Osteocyte (in vitro differentiated cells): ENCODE results near the gene SNF8. TPM values are rescaled to one million over a fixed set of nuclear protein-coding genes. Genes with fewer than 3 reads are reported as not detected.

Experiments
- DNase-seq: peaks from one replicate; pipeline ENCODE4 v3.0.0; 2021; ENCODE audit warnings: mixed read lengths; ENCODE audit not compliant: unreplicated experiment; ENCODE audit errors: extremely low spot score
- H3K27ac Mint-ChIP-seq: one replicate; pipeline ENCODE4 v1.8.0; 2021; ENCODE audit warnings: mild to moderate bottlenecking, mixed read lengths; ENCODE audit not compliant: unreplicated experiment
- H3K27me3 Mint-ChIP-seq: one replicate; pipeline ENCODE4 v1.8.0; 2021; ENCODE audit warnings: mixed read lengths; ENCODE audit not compliant: unreplicated experiment
- H3K36me3 Mint-ChIP-seq: one replicate; pipeline ENCODE4 v1.8.0; 2021; ENCODE audit warnings: mixed read lengths; ENCODE audit not compliant: unreplicated experiment
- H3K4me1 Mint-ChIP-seq: one replicate; pipeline ENCODE4 v1.8.0; 2021; ENCODE audit warnings: mixed read lengths; ENCODE audit not compliant: unreplicated experiment
- H3K4me3 Mint-ChIP-seq: one replicate; pipeline ENCODE4 v1.8.0; 2021; ENCODE audit warnings: mild to moderate bottlenecking, moderate library complexity, mixed read lengths; ENCODE audit not compliant: unreplicated experiment
- H3K9me3 Mint-ChIP-seq: one replicate; pipeline ENCODE4 v1.8.0; 2021; ENCODE audit warnings: mixed read lengths; ENCODE audit not compliant: unreplicated experiment
- total RNA-seq: library from RNA; stranded (reverse); gene quantifications from 2 replicates; pipeline ENCODE4 v1.2.1, GENCODE V29; 2021
- TF ChIP-seq, protein P1 (sequence below): fragments of 200-600 bp; sonication (generic); IDR thresholded peaks from 2 replicates; pipeline ENCODE4 v1.5.0; 2021; ENCODE audit warnings: antibody characterized with exemption, mild to moderate bottlenecking, moderate library complexity

The SNF8 gene
- total RNA-seq, 1 donor from 2014 or later = 125 TPM

DNA sequence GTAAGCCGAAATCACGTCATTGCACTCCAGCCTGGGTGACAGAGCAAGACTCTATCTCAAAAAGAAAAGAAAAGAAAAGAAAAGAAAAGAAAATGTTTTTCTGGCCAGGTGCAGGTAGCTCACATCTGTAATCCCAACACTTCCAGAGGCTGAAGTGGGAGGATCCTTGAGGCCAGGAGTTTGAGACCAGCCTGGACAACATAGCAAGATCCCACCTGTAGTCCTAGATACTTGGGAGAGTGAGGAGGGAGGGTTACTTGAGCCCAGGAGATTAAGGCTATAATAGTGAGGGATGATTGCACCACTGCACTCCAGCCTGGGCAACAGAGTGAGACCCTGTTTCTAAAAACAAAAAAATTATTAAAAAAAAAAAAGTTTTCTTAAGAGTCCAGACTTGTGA, 54.6 kb downstream of the SNF8 start:
- DNase-seq = no peak
- no peaks in the 10 kb centered on the region for H3K36me3 Mint-ChIP-seq
- H3K27me3 Mint-ChIP-seq = no peaks in the 10 kb centered on the region
- peaks cover 20% of the 10 kb centered on the region for H3K4me1 Mint-ChIP-seq
- no peak overlapping the region for H3K4me3 Mint-ChIP-seq
- TF ChIP-seq, protein P1, sequence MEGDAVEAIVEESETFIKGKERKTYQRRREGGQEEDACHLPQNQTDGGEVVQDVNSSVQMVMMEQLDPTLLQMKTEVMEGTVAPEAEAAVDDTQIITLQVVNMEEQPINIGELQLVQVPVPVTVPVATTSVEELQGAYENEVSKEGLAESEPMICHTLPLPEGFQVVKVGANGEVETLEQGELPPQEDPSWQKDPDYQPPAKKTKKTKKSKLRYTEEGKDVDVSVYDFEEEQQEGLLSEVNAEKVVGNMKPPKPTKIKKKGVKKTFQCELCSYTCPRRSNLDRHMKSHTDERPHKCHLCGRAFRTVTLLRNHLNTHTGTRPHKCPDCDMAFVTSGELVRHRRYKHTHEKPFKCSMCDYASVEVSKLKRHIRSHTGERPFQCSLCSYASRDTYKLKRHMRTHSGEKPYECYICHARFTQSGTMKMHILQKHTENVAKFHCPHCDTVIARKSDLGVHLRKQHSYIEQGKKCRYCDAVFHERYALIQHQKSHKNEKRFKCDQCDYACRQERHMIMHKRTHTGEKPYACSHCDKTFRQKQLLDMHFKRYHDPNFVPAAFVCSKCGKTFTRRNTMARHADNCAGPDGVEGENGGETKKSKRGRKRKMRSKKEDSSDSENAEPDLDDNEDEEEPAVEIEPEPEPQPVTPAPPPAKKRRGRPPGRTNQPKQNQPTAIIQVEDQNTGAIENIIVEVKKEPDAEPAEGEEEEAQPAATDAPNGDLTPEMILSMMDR = no peak
- no peak overlapping the region for H3K27ac Mint-ChIP-seq
- H3K9me3 Mint-ChIP-seq = no peaks in the 10 kb centered on the region

DNA sequence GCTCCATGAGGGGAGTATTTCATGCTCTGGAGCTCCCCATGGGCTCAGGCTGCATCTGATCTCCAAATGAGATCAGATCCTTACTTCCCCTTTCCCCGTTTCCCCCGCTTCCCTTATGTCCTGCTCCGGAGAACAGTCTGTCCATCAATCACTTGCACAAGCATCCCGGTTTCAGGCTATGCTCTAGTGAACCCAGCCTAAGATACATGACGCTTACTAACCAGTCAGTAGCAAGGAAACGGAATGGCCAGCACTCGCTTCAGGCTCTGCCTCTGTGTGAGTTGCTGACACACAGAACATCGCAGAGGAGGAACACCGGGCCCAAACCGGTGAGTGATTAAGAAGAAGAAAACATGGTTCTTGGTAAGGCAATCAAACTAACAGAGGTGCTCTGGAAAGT, 61.5 kb downstream of the SNF8 start:
- no peak for DNase-seq
- TF ChIP-seq, protein P1 = no peak
- Mint-ChIP-seq H3K27ac (no peak overlapping the region), H3K4me3 (no peak overlapping the region), H3K36me3 (no peaks in the 10 kb centered on the region), H3K4me1 (peaks cover 4% of the 10 kb centered on the region), H3K27me3 (no peaks in the 10 kb centered on the region), H3K9me3 (no peaks in the 10 kb centered on the region)

DNA sequence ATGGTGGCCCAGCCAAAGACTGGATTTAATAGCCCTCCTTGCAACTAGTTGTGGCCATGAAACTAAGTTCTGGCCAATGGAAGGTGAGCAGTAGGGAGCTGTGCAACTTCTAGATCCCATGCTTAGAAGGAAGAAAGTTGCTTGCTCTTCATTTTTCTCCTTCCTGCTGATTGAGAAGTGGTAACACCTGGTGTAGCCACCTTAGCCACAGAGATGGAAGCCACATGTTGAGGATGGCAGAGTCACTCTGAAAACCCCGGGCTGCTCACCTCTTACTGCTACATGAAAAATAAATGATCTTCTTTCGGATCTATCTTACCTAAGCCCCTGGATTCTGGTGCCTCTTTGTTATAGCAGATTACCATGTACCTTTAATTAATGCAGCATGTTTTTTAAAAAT, 62.4 kb downstream of the SNF8 start:
- DNase-seq = no peak
- no peak overlapping the region for H3K4me3 Mint-ChIP-seq
- TF ChIP-seq, protein P1 = no peak
- peaks cover 2% of the 10 kb centered on the region for H3K27me3 Mint-ChIP-seq
- peaks cover 4% of the 10 kb centered on the region for H3K4me1 Mint-ChIP-seq
- H3K27ac Mint-ChIP-seq = no peak overlapping the region
- H3K9me3 Mint-ChIP-seq = no peaks in the 10 kb centered on the region
- no peaks in the 10 kb centered on the region for H3K36me3 Mint-ChIP-seq

Other genes with a start within 250 kb of the SNF8 start
- not detected in 2 replicates for gene PRAC1, start 222.3 kb downstream of the SNF8 start, total RNA-seq
- gene PRAC2, start 221.7 kb downstream of the SNF8 start, total RNA-seq = not detected in 2 replicates
- gene HOXB13, start 216.1 kb downstream of the SNF8 start, total RNA-seq = not detected in 2 replicates
- gene TTLL6, start 127.6 kb downstream of the SNF8 start, total RNA-seq = not detected in 2 replicates
- 94.4 and 102 TPM in 2 replicates for gene CALCOCO2, start 113.8 kb downstream of the SNF8 start, total RNA-seq
- 42.3 and 44.2 TPM in 2 replicates for gene ATP5MC1, start 52.1 kb downstream of the SNF8 start, total RNA-seq
- gene UBE2Z, start 36.4 kb downstream of the SNF8 start, total RNA-seq = 100 and 102 TPM in 2 replicates
- not detected in 2 replicates for gene GIP, start 23.8 kb upstream of the SNF8 start, total RNA-seq
- gene IGF2BP1, start 52.5 kb upstream of the SNF8 start, total RNA-seq = 47.6 and 51.4 TPM in 2 replicates
- gene B4GALNT2, start 187.9 kb upstream of the SNF8 start, total RNA-seq = 0.03 TPM in 2 replicates